Stimulated activated CD8-positive, alpha-beta memory T cell treated with anti-CD3 and anti-CD28 coated beads, Interleukin-7, amount 100 ng/mL, for 48 hours (primary cell): Measurements from ENCODE around the gene CHST11.
A peak's percentile ranks its signal among the peaks of the same experiment; 100 is the strongest.

ENCODE experiments used
- DNase-seq, 2 donors: peaks; one replicate each; pipeline ENCODE4 v3.0.0-alpha.2; 2020; ENCODE audit warnings: low read depth in 1 of 2; ENCODE audit errors: extremely low read depth in 1 of 2

Gene CHST11

GRCh38 chr12:104578453-104578852 lies 121.7 kb downstream of the CHST11 start:
- peak in 1 of 2 donors; percentile 47 for DNase-seq

DNA sequence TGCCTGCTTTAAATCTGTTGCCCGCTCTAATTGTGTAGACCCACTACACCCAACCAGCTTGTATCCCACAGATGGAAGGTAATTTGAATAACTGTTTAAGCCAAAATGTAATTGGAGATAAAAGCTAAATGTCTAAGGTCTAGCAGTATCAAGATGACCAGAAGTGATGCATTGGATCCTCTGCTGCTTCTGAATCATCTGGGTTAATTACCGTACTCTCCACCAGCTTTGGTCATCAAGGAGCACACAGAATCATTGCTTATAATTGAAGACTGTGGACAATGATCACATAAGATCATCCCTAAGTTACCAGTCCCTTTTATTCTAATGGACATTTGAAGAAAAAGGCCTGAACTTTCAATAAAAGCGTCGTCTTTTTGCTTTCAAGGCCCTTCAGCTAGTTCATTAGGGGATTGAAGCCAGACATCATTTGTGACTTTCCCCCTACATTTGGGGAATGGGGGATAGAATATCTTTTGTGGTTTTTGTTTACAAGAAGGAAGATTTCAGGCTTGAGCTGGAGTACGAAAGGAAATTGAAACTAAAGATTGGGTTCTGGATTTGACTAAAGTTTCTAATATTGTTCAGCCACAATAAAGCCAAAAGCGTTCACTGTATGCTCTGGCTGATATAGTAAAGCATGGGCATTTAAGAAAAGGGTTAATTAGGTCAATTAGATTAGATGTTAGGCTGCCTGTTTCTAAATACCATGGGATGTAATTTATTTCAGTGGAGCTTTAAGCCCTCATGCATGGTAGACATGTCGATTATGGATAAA lies 123.2 kb downstream of the CHST11 start:
- no peak for DNase-seq

GRCh38 chr12:104581005-104581570 lies 124.3 kb downstream of the CHST11 start:
- DNase-seq, result no peak

- DNase-seq, result no peak
Observed at GRCh38 chr12:104582739-104583138, 126.0 kb downstream of the CHST11 start.

DNA sequence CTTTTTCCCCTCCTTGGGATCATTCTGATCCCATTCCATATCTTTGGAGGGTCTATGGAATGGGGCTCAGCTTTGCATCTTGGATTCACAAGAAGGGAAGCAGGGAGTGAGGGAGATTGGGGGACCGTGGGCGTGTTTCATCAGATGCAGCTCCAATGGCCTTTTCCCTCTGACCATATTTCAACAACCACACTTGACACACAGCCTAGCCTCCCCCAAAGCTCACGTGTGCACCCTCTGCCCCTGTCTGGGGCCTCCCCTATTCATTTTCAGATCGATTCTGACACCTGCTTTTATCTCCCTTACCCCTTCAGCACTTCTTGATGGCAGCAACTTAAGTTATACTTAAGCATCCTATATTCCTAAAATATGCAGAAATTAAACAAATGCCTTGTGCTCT lies 126.6 kb downstream of the CHST11 start:
- DNase-seq, result no peak

- no peak for DNase-seq
Observed at GRCh38 chr12:104585448-104586055, 128.8 kb downstream of the CHST11 start.

DNA sequence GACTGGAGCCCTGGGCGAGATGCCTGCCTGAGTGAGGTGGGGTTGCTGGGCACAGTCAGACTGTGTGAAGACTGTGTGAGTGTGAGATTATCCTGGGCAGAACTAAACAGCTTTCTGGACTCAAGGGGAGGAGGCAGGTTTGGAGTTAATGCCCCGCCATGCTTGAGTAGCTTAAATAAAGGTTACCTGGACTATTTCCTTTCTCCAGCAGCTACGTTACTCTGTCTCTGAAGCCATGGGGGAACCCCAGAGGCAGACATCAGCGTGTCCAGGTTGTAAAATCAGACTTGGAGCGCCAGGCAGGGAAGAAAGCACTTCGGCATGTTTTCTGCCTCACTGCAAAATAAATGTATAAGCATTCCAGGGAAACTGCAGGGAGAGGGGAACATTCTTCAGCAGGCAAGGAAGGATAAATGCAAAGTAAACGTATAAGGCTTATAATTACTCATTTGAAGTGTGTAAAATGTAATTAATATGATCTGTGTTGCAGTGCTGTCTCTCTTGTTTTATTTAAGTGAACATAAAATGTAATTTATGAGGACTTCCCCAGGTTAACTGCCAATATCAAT lies 129.7 kb downstream of the CHST11 start:
- DNase-seq, result no peak

DNA sequence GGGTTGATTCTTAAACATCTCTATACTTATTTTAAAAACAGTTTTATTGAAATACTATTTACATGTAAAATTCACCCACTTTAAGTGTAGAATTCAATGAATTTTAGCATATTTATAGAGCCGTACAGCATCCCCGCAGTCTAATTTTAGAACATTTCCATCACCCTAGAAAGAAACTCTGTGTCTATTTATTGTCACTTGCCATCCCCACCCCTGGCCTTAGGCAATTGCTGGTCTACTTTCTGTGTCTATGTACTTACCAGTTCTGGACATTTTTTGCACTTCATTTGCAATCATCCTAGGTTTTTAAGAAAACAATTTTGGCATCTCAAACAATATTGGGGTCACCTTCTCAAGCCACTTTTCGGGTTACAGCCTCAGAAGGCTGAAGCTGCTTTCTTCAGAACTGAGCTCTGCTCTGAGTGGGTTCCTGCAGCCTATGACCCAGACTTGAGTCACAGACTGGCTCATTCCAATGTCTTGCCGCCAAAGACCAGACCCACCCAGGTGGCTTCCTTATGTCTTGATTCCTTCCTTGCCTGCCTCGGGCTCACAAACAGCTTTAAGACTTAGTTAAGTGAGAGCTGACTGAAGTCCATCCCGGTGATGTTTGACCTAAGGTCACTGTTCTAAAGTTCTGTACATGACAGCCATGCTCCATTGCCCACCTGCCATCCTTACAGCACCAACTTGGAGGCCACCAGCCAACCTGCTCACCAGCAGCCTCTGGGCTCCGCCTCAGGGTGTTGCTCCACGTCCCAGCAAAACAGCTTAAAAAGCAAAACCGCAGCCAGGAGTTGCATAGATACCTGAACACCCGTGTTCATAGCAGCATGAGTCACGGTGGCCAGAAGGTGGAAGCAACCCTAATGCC lies 131.5 kb downstream of the CHST11 start:
- DNase-seq, result no peak

GRCh38 chr12:104588921-104589590 lies 132.3 kb downstream of the CHST11 start:
- DNase-seq, result no peak

DNA sequence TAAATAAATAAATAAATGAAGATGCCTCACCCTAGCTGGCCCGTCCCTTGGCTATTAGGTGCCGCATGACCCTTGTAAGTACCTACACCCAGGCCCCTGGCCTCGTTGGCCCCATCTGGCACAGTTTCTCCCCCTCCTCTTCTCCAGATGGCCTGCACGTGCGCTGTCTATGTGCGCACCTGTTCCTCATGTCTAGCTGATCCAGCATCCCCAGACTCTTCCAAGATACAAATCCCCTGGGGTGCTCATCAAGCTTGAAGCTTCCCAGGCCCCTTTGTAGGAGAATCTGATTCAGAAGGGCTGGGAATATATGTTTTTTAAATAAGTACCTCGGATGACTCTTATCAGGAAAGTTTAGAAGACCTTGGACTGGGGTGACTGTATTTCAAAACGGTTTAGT lies 133.3 kb downstream of the CHST11 start:
- no peak for DNase-seq

GRCh38 chr12:104591257-104591885 lies 134.6 kb downstream of the CHST11 start:
- no peak for DNase-seq

DNA sequence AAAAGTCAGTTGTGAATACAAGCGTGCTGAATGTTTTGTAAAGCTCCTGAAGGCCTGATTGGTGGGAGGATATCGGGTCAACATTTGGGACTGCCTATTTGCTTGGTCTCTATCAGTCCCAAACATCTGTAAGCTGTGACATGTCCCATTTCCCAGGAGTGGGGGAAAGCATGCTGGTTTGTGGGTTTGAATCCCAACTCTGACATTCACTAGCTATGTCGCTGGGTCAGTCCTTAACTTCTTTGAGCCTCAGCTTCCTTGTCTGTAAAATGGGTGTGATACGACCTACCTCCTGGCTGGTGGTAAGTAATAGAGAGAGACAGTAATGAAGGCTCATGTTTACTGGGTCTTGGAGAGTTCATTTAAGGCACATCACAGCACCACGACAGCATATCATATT lies 136.7 kb downstream of the CHST11 start:
- DNase-seq, result no peak

- DNase-seq, result no peak
Observed at GRCh38 chr12:104596134-104596799, 139.5 kb downstream of the CHST11 start.

- no peak for DNase-seq
Observed at GRCh38 chr12:104596898-104597843, 140.4 kb downstream of the CHST11 start.

GRCh38 chr12:104598342-104599271 lies 141.9 kb downstream of the CHST11 start:
- no peak for DNase-seq

GRCh38 chr12:104599272-104600035 lies 142.7 kb downstream of the CHST11 start:
- no peak for DNase-seq
